ENCODE results near the gene CAMK2N2. TPM values are rescaled to one million over a fixed set of nuclear protein-coding genes. Genes with fewer than 3 reads are reported as not detected.

Gene CAMK2N2
- total and polyA plus RNA-seq, 2 donors (not counting 1 experiment from before 2014, with no cell fraction given): not detected

DNA sequence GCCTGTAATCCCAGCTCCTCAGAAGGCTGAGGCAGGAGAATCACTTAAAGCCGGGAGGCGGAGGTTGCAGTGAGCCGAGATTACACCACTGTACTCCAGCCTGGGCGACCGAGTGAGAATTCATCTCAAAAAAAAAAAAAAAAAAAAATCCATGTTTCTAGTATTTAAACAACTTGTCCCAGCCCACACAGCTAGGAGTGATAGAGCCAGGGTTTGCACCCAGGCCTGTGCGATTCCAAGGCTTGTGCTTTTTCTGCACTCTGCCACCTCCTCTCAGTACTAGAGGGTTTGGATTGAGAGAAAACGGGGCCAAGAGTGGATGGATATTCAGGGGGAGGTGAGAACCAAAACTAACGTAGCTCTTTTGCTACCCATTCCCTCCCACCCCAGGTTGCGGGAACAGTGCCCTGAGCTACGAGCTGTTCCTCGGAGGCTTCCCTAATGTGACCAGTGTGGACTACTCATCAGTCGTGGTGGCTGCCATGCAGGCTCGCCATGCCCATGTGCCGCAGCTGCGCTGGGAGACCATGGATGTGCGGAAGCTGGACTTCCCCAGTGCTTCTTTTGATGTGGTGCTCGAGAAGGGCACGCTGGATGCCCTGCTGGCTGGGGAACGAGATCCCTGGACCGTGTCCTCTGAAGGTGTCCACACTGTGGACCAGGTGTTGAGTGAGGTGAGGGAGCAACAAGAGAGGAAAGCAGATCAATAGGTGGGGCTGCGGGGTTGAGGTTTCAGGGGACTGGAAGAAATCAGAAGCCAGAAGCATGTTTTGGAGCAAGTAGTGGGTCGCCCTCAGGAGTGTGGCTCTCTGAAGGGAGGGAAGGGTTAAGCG is 4.1 kb downstream of the CAMK2N2 start:
- no peak overlapping the region for H3K4me2 ChIP-seq (replicated peaks; ENCODE audit: low read depth, low read length, poor library complexity, severe bottlenecking)
- no peak overlapping the region for H3K27ac ChIP-seq (ENCODE audit: low read length in 2 of 2)
- no peak for TF ChIP-seq EZH2 (IDR thresholded peaks at IDR 0.05; ENCODE audit: borderline replicate concordance, insufficient read depth, low read depth, low read length, poor library complexity, severe bottlenecking)
- TF ChIP-seq, protein P1, sequence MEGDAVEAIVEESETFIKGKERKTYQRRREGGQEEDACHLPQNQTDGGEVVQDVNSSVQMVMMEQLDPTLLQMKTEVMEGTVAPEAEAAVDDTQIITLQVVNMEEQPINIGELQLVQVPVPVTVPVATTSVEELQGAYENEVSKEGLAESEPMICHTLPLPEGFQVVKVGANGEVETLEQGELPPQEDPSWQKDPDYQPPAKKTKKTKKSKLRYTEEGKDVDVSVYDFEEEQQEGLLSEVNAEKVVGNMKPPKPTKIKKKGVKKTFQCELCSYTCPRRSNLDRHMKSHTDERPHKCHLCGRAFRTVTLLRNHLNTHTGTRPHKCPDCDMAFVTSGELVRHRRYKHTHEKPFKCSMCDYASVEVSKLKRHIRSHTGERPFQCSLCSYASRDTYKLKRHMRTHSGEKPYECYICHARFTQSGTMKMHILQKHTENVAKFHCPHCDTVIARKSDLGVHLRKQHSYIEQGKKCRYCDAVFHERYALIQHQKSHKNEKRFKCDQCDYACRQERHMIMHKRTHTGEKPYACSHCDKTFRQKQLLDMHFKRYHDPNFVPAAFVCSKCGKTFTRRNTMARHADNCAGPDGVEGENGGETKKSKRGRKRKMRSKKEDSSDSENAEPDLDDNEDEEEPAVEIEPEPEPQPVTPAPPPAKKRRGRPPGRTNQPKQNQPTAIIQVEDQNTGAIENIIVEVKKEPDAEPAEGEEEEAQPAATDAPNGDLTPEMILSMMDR (IDR thresholded peaks at IDR 0.05): no peak
- no peaks in the 10 kb centered on the region for H3K36me3 ChIP-seq (replicated peaks in 1 of 2; ENCODE audit: control extremely low read depth in 1 of 2, control insufficient read depth in 1 of 2, extremely low read depth in 1 of 2, insufficient read depth in 2 of 2, low read length in 1 of 2)
- ATAC-seq (ENCODE audit: low read depth): no peak
- H4K20me1 ChIP-seq (ENCODE audit: control insufficient read depth, insufficient read depth, low read length, poor library complexity, severe bottlenecking): peaks cover 7% of the 10 kb centered on the region
- H3K4me3 ChIP-seq (ENCODE audit: control extremely low read depth in 1 of 5, extremely low read depth in 1 of 5, insufficient read depth in 1 of 5, low read depth in 2 of 5, low read length in 4 of 5): no peak overlapping the region
- no peak overlapping the region for H2AFZ ChIP-seq (ENCODE audit: insufficient read depth, low read depth, low read length, poor library complexity, severe bottlenecking)
- H3K4me3 Mint-ChIP-seq: no peak overlapping the region
- H3K27me3 Mint-ChIP-seq: peaks cover 28% of the 10 kb centered on the region
- H3K27ac Mint-ChIP-seq: peak overlapping the region; percentile 27
- H3K9ac ChIP-seq (ENCODE audit: low read length): no peak overlapping the region
- peaks cover 0 to 32% (median 13%) of the 10 kb centered on the region in 4 experiments for H3K27me3 ChIP-seq (replicated peaks in 1 of 4; ENCODE audit: control extremely low read depth in 1 of 4, control insufficient read depth in 3 of 4, insufficient read depth in 4 of 4, low read length in 3 of 4)
- 94% methylated on average over 16 of the region's 23 CpGs for WGBS (ENCODE audit: insufficient coverage)
- peaks cover 20% of the 10 kb centered on the region in 2 donors for H3K4me1 ChIP-seq (ENCODE audit: control insufficient read depth in 2 of 2, insufficient read depth in 2 of 2, low read length in 2 of 2)
- no peaks in the 10 kb centered on the region for H3K9me3 Mint-ChIP-seq (ENCODE audit: insufficient read depth)
- no peaks in the 10 kb centered on the region for H3K79me2 ChIP-seq (ENCODE audit: control insufficient read depth, insufficient read depth, low read length)
- no peak for DNase-seq
- peaks cover 20% of the 10 kb centered on the region for H3K4me1 Mint-ChIP-seq
- CTCF ChIA-PET: interaction anchor here (1.1 kb wide), 1 partner anchor 7 kb away, joined by 3 read pairs; the partner anchor contains the start of gene EEF1AKMT4
- POLR2A ChIA-PET: interaction anchor here (0.6 kb wide), 1 partner anchor 43 kb away, joined by 5 read pairs; no protein-coding TSS in a partner anchor
- peaks cover 0 to 4% (median 0%) of the 10 kb centered on the region in 3 donors for H3K9me3 ChIP-seq (ENCODE audit: control extremely low read depth in 1 of 3, control insufficient read depth in 2 of 3, insufficient read depth in 1 of 3, low read length in 2 of 3)
- intact Hi-C loops (cut with micrococcal nuclease): no loop called here
